GM21381 (cell line): ENCODE measurements around the gene TSPAN4.

Experiments used
- ATAC-seq: cut with Tn5 transposase; IDR thresholded peaks from one replicate; pipeline ENCODE4 v1.9.1; 2021; ENCODE audit warnings: mild to moderate bottlenecking, moderate library complexity; ENCODE audit not compliant: unreplicated experiment

TSPAN4 gene

DNA sequence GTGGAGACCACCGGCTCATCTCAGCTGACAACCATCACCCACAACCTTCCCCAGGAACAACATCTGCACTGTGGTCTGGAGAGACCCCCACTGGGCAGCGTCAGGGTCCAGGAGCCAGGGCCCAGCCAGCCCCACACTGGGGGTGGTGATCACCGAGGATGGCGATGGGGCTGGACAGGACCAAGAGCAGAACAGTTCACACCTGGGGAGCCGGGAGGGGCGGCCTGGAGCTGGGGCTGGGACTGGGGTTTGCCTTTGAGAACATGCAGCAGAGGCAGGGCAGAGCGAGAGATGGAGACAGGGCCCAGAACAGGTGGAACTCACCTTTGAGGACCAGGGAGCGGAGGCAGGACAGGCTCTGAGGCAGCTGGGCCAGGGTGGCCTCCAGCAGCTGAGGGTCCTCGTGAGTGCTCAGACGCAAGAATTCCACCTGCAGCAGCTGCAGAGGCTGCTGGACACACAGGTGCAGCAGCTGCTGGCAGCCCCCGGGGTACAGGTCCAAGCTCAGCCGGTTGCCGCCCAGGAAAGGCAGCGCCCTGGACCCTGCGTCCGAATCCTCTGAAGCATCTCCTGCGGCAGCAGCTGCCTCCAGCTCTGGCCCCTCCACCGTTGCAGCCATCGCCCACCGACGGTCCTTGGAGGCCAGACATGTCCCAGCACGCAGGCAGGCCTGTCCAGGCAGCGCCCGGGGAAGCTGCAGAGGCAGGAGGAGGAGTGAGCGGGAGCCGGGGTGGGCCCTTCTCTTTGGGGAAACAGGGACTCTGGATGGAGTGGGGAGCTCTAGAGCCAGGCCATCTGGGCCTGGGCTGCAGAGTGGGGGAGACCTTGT is 38.7 kb upstream of the TSPAN4 start:
- no peak for ATAC-seq

DNA sequence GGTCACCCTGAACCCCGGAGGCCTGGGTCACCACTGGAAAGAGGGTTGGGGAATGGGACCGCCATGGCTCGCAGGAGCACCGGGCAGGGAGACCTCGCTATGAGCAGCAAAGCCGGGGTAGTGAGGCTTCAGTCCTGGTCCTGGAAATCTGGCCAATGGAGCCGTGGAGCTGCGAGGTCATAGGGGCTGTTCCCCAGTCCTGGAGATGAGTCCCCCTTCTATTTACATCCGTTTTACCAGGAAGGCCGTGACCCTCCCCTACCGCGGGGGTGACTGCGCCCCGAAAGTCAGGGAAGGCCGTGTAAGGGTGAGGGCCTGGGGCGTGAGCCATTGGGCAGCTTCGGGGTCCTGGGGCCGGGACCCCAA is 38.1 kb upstream of the TSPAN4 start:
- ATAC-seq = no peak

DNA sequence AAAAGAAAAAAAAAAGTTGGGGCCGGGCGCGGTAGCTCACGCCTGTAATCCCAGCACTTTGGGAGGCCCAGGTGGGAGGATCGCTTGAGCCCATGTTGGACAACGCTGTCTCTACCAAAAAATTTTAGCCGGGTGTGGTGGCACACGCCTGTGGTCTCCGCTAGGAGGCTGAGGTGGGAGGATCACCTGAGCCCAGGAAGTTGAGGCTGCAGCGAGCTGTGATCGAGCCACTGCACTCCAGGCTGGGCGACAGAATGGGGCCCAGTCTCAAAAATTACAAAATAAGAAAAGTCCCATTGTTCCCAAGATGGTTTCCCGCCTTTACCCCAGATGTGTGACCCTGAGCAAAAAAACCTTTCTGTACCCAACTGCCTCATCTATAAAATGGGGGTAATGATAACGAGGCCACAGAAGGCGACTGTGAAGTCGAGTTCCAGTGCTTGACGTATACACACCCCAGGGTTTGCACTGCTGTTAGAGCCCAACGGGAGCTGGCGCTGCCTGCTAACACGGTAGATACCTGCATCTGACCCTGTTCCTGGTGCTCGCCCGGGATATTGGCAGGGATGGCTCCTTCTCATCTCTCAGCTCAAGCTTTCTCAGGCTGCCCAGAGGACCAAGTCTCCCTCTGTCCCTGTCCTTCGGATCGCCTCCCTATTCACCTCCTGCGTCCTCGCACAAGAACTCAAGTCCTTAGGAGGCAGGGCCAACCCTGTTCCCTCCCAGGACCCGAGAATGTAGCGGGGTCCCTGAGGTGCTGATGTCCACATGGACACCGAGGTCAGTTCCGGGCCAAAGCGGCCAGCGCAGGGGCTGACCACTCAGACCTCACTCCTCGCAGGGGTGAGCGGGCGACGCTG is 34.0 kb upstream of the TSPAN4 start:
- ATAC-seq = no peak

DNA sequence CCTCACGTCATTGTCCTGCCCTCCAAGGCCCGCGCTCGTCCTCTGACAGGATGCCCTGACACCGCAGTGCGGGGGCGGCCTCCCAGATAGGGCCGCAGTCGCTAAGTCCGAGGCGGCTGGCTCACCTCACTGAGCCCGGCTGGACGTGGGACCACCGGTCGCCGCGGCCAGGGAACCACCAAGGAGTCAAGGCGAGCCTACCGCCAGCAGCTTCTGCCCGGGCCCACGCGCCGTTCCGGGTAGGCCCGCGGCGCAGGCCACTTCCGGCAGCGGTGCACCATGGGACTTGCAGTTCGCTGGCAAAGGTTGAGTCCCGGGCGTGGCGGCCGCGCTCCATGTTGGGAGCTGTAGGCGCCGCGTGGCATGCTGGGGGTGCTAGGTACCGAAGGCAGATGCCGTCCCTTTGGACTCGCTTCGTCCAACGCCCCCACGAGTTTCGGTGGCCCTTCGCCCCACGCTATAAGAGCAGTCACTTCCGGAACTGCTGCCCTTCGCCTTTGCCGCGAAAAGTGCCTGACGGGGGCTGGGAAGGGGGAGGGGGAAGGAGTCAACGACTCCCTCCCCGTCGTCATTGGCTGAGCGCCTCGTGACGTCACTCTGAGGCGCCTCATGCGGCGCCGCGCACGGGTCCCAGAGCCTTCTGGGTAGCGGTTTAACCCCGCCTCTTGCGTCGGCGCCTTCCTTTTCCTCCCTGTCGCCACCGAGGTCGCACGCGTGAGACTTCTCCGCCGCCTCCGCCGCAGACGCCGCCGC is 33.2 kb upstream of the TSPAN4 start, which contains the start of gene RPLP2:
Gene RPLP2, plus strand, starts transcription at position 681 of the 753 bp plus-strand sequence. CDS start 268 bp downstream, outside the sequence.
- ATAC-seq = peak; percentile 76

GRCh38 chr11:810040-810567 is 32.5 kb upstream of the TSPAN4 start:
- ATAC-seq = peak; percentile 12

DNA sequence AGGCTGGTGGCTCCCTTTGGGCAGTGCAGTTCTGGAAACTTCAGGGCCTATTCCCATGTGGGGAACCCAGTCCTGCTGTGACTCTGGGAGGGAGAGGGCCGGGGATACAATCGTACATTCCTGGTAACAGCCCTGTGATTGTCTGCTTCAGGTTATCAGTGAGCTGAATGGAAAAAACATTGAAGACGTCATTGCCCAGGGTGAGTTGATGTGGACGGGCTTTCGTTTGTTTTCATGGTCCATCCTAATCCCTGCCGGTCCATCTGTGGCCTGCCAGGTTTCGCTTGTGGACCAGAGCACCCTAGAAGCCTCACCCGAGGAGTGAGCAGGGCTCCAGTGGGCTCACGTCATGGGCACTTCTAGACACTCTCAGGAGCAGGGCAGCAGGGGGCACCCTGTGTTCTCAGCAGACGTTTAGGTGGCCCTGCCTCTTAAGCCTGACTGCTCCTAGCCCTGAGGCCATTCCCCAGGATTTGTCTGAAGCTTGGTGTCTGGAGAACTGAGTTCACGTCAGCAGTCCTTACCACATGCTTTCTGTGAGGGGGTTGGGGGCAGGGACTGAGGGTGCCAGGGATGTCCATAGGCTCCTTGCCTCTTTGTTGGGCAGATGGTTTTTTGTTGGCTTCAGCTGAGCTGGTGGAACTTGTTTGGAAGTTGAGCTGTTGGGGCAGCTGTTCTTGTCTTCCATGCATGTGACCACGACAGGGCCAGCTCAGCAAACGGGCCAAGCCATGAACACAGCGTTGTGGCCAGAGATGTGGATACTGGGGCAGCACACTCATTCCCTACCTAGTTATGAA is 31.0 kb upstream of the TSPAN4 start:
- no peak for ATAC-seq

DNA sequence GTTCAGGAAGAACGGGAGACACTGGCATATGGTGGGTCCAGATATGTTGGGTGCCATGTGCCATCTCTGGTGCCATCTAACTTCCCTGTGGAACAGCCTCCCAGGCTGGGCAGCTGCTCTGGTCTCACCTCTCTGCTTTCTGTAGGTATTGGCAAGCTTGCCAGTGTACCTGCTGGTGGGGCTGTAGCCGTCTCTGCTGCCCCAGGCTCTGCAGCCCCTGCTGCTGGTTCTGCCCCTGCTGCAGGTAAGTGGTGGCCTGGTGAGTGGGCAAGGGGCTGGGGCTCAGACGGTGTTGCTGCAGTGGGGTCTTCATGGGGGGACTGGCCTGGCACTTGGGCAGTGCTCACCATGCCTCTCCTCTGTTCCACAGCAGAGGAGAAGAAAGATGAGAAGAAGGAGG is 30.3 kb upstream of the TSPAN4 start:
- no peak for ATAC-seq

DNA sequence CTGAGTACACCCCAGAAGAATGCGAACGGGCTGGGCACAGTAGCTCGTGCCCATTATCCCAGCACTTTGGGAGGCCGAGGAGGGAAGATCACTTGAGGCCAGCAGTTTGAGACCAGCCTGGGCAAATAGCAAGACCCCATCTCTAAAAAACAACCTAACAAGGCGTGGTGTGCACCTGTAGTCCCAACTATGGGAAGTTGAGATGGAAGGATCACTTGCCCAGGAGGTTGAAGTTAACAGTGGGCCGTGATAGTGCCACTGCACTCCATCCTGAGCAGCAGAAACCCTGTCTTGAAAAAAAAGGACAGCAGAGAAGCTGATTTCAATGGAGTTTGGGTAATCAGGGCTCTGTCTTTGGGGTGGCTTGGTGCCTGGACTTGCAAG is 29.6 kb upstream of the TSPAN4 start:
- no peak for ATAC-seq

DNA sequence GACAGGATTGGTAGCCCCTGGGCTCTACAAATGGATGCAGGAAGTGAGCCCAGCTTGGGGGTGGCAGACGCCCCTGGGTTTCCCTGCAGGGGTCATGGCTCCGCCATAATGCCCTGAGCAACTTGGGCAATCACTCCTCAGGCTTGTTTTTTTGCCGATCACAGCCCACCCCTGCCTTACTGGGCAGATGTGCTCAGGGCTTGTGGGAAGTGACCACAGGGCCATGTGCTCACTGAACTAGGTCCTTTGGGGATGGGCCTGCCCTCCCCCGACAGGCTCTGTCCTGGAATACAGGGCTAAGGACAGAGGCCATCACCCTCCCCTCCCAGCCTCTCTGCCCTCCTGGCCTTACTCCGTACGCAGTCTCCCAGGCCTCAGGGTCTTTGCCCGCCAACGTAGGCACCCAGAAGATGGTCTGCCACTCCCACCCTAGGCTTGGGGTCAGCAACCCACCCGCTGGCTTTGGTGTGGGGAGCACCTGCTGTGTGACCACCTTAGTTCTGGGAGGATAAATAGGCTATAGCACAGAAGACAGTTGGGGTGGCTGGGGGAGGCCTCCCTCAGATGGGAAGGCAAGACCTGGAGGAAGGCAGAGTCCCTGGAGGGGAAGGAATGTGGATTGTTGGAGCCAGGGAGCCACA is 29.1 kb upstream of the TSPAN4 start:
- ATAC-seq = no peak

GRCh38 chr11:815675-816432 is 26.8 kb upstream of the TSPAN4 start:
- ATAC-seq = no peak

- no peak for ATAC-seq
Observed at GRCh38 chr11:816433-816779, 26.2 kb upstream of the TSPAN4 start.

DNA sequence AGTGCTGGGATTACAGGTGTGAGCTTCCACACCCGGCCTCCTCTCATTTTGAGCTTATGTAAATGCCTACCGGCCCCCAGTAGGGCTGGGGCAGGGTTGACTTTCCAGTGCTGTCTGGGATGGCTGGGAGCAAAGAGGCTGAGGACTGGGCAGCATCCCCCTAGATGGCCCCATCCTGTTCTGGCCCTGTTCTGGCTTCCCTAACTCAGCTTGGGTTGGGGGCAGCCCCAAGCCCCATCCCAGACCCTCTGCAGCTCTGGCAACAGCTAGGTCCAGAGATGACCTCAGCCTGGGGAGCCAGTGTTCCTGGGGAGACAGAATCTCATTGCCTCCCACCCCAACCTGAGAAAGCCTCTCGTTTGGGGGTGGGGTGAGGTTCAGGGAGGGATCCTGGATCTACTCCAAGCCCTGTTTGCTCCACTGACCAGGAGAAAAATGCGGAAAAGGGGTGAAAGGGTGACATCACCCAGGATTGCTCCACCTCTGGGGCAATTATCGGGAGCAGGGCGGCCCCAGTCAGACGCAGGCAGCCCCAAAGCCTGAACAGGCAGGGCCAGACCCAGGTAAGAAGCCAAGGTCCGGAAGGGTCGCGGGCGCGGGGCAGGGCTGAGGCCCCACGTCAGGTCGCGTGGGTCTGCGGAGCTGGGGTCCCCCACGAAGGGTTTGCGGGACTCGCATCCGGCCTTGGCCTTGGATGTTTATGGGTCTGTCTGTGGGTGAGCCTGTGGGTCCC is 24.1 kb upstream of the TSPAN4 start, which contains the start of gene PNPLA2:
Gene PNPLA2, plus strand, starts transcription at position 519 of the 733 bp plus-strand sequence. CDS start 805 bp downstream, outside the sequence.
- no peak for ATAC-seq

DNA sequence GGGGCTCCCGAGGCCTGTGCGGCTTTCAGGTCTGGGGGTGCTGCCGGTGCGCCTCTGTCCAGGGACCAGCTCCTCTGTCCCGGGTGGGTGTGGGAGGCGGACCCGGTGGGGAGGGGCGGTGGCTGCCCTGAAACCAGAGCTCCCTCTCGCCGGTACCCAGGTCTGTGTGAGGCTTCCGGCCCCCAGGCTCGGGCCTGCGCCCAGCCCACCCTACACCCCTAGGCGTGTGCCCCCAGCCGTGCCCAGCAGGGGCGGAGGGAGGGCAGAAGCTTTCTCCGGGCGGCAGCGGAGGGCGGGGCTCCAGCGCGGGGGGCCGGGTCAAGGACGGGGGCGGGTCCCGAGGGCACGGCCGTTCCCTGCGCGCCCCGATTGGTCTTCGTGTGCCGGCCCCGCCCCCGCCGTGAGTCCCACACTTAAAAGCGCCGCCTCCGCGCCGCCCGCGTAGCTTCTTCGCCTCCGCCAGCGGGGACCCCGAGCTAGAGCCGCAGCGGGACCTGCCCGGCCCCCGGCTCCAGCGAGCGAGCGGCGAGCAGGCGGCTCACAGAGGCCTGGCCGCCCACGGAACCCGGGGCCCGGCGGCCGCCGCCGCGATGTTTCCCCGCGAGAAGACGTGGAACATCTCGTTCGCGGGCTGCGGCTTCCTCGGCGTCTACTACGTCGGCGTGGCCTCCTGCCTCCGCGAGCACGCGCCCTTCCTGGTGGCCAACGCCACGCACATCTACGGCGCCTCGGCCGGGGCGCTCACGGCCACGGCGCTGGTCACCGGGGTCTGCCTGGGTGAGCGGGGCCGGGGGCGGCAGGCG is 23.3 kb upstream of the TSPAN4 start:
- peak; percentile 57 for ATAC-seq

DNA sequence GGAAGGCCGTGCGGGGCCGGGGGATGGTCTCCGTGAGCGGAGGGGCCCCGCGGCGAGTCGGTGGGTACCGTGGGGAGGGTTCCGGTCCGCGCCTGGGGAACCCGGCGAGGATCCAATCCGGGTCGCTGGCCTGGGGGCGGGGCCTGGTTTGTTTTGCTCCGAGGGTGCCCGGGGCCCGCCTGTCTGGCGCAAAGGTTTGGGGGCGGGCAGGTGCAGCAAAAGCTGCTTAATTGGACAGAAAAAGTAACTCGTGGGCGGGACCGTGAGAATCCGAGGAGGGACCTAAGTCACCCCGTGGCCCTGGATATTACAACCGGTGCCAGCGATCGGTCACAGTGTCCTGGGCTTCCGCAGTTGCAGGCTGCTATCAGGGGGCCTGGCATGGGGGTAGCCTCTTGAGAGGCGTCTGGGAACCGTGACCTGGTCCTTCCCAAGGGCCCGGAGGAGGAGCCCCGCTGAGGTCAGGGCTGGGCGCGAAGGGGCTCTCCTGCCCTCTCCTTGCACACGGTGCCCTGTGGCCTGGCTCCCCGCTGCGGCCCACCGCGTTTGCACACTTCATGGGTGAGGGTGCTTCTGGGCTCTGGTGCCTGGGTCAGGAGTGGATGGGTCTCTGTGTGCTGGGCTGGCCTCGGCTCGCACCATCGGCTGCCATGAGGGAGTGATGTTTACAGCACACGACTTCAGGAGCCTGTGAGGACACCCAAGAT is 22.6 kb upstream of the TSPAN4 start:
- peak; percentile 64 for ATAC-seq

GRCh38 chr11:820655-821511 is 21.8 kb upstream of the TSPAN4 start:
- ATAC-seq = no peak
